H1 (cell line): ENCODE measurements around the gene CYB5B. TPM values are rescaled to one million over a fixed set of nuclear protein-coding genes. Genes with fewer than 3 reads are reported as not detected.

Source experiments
- SIN3A ChIP-seq, 2 experiments: IDR thresholded peaks in 1 of 2; conservative IDR thresholded peaks in 1 of 2; 2 replicates each; pipeline ENCODE4 v1.6.1; 2011 to 2012; ENCODE audit warnings: low read length in 2 of 2, improper control_type of control experiment in 1 of 2, low read depth in 1 of 2, mild to moderate bottlenecking in 1 of 2
- SRF ChIP-seq: IDR thresholded peaks from 2 replicates; pipeline ENCODE4 v1.6.1; 2011; ENCODE audit warnings: mild to moderate bottlenecking, low read depth, low read length, moderate library complexity
- TAF7 ChIP-seq: optimal IDR thresholded peaks from 2 replicates; pipeline ENCODE3; 2011; ENCODE audit warnings: low read depth, mild to moderate bottlenecking, inconsistent platforms, low read length, moderate library complexity, borderline replicate concordance
- TEAD4 ChIP-seq: IDR thresholded peaks from 2 replicates; pipeline ENCODE4 v1.6.1; 2012; ENCODE audit warnings: low read depth, low read length, inconsistent platforms, mixed read lengths
- polyA plus RNA-seq, 7 experiments: library from polyadenylated mRNA; depleted of rRNA in 3 of 7; stranded (reverse) in 5 of 7; unstranded in 2 of 7; fragments of >200 nt in 5 of 7; fragments of 200-250 nt in 2 of 7; gene quantifications; 1 replicate in 5 of 7; 2 replicates in 1 of 7; 4 replicates in 1 of 7; pipeline versions ENCODE4 v1.2.1 to v1.2.3, GENCODE V29; 2011 to 2013; ENCODE audit warnings: missing spikeins in 2 of 7, mixed read lengths in 2 of 7
- total RNA-seq: library from RNA; stranded (reverse); fragmentation: NEBNext Ultra II Directional; extraction: Animal tissue kit (Norgen Biotek cat#: 25700); gene quantifications from 2 replicates; pipeline ENCODE4 v1.2.1, GENCODE V29; 2021
- TF ChIP-seq, protein P1 (sequence below): fragments of 300-600 bp; sonication (generic); IDR thresholded peaks from 2 replicates; pipeline ENCODE4 v1.7.1; 2012; ENCODE audit warnings: low read length, moderate library complexity, mild to moderate bottlenecking, inconsistent platforms; ENCODE audit not compliant: insufficient replicate concordance
- TF ChIP-seq, protein P2 (sequence below), 3 experiments: IDR thresholded peaks; 1 replicate in 2 of 3; 2 replicates in 1 of 3; pipeline versions ENCODE4 v1.5.1 to v1.6.1; 2011; ENCODE audit warnings: low read length in 3 of 3, mild to moderate bottlenecking in 3 of 3, inconsistent platforms in 2 of 3, low read depth in 1 of 3, moderate library complexity in 1 of 3; ENCODE audit not compliant: insufficient read depth in 1 of 3; ENCODE audit errors: control extremely low read depth in 1 of 3

The CYB5B gene
- total and polyA plus RNA-seq, 2 of the 8 experiments (the other 6 are each of a cell fraction or from before 2014, with no cell fraction given), result 108 to 127 TPM

- TF ChIP-seq, protein P1, sequence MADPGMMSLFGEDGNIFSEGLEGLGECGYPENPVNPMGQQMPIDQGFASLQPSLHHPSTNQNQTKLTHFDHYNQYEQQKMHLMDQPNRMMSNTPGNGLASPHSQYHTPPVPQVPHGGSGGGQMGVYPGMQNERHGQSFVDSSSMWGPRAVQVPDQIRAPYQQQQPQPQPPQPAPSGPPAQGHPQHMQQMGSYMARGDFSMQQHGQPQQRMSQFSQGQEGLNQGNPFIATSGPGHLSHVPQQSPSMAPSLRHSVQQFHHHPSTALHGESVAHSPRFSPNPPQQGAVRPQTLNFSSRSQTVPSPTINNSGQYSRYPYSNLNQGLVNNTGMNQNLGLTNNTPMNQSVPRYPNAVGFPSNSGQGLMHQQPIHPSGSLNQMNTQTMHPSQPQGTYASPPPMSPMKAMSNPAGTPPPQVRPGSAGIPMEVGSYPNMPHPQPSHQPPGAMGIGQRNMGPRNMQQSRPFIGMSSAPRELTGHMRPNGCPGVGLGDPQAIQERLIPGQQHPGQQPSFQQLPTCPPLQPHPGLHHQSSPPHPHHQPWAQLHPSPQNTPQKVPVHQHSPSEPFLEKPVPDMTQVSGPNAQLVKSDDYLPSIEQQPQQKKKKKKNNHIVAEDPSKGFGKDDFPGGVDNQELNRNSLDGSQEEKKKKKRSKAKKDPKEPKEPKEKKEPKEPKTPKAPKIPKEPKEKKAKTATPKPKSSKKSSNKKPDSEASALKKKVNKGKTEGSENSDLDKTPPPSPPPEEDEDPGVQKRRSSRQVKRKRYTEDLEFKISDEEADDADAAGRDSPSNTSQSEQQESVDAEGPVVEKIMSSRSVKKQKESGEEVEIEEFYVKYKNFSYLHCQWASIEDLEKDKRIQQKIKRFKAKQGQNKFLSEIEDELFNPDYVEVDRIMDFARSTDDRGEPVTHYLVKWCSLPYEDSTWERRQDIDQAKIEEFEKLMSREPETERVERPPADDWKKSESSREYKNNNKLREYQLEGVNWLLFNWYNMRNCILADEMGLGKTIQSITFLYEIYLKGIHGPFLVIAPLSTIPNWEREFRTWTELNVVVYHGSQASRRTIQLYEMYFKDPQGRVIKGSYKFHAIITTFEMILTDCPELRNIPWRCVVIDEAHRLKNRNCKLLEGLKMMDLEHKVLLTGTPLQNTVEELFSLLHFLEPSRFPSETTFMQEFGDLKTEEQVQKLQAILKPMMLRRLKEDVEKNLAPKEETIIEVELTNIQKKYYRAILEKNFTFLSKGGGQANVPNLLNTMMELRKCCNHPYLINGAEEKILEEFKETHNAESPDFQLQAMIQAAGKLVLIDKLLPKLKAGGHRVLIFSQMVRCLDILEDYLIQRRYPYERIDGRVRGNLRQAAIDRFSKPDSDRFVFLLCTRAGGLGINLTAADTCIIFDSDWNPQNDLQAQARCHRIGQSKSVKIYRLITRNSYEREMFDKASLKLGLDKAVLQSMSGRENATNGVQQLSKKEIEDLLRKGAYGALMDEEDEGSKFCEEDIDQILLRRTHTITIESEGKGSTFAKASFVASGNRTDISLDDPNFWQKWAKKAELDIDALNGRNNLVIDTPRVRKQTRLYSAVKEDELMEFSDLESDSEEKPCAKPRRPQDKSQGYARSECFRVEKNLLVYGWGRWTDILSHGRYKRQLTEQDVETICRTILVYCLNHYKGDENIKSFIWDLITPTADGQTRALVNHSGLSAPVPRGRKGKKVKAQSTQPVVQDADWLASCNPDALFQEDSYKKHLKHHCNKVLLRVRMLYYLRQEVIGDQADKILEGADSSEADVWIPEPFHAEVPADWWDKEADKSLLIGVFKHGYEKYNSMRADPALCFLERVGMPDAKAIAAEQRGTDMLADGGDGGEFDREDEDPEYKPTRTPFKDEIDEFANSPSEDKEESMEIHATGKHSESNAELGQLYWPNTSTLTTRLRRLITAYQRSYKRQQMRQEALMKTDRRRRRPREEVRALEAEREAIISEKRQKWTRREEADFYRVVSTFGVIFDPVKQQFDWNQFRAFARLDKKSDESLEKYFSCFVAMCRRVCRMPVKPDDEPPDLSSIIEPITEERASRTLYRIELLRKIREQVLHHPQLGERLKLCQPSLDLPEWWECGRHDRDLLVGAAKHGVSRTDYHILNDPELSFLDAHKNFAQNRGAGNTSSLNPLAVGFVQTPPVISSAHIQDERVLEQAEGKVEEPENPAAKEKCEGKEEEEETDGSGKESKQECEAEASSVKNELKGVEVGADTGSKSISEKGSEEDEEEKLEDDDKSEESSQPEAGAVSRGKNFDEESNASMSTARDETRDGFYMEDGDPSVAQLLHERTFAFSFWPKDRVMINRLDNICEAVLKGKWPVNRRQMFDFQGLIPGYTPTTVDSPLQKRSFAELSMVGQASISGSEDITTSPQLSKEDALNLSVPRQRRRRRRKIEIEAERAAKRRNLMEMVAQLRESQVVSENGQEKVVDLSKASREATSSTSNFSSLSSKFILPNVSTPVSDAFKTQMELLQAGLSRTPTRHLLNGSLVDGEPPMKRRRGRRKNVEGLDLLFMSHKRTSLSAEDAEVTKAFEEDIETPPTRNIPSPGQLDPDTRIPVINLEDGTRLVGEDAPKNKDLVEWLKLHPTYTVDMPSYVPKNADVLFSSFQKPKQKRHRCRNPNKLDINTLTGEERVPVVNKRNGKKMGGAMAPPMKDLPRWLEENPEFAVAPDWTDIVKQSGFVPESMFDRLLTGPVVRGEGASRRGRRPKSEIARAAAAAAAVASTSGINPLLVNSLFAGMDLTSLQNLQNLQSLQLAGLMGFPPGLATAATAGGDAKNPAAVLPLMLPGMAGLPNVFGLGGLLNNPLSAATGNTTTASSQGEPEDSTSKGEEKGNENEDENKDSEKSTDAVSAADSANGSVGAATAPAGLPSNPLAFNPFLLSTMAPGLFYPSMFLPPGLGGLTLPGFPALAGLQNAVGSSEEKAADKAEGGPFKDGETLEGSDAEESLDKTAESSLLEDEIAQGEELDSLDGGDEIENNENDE, result no peak
- no peak for TF ChIP-seq TEAD4
- no peak for TF ChIP-seq SIN3A (conservative IDR thresholded peaks at IDR 0.05 in 1 of 2, IDR thresholded peaks at IDR 0.05 in 1 of 2; ENCODE audit: low read depth in 1 of 2, low read length in 2 of 2)
- TF ChIP-seq, protein P2, sequence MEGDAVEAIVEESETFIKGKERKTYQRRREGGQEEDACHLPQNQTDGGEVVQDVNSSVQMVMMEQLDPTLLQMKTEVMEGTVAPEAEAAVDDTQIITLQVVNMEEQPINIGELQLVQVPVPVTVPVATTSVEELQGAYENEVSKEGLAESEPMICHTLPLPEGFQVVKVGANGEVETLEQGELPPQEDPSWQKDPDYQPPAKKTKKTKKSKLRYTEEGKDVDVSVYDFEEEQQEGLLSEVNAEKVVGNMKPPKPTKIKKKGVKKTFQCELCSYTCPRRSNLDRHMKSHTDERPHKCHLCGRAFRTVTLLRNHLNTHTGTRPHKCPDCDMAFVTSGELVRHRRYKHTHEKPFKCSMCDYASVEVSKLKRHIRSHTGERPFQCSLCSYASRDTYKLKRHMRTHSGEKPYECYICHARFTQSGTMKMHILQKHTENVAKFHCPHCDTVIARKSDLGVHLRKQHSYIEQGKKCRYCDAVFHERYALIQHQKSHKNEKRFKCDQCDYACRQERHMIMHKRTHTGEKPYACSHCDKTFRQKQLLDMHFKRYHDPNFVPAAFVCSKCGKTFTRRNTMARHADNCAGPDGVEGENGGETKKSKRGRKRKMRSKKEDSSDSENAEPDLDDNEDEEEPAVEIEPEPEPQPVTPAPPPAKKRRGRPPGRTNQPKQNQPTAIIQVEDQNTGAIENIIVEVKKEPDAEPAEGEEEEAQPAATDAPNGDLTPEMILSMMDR (IDR thresholded peaks at IDR 0.05; ENCODE audit: control extremely low read depth in 1 of 3, insufficient read depth in 1 of 3, low read depth in 1 of 3, low read length in 3 of 3), result no peak
- no peak for TF ChIP-seq SRF
- no peak for TF ChIP-seq TAF7
Observed at GRCh38 chr16:69393898-69394849, 30.2 kb upstream of the CYB5B start (continued).
